Neural crest cell (in vitro differentiated cells): ENCODE measurements around the gene CD99L2. TPM values are rescaled to one million over a fixed set of nuclear protein-coding genes. Genes with fewer than 3 reads are reported as not detected.

Experiments
- DNase-seq: peaks from one replicate; pipeline ENCODE4 v3.0.0; 2021; ENCODE audit warnings: low read depth, mixed read lengths, low spot score
- H3K27ac Mint-ChIP-seq: one replicate; pipeline ENCODE4 v1.8.0; 2021; ENCODE audit warnings: mild to moderate bottlenecking, mixed read lengths; ENCODE audit not compliant: unreplicated experiment
- H3K27me3 Mint-ChIP-seq: 2 replicates; pipeline ENCODE4 v1.8.0; 2021; ENCODE audit warnings: low read depth, mild to moderate bottlenecking, mixed read lengths
- H3K36me3 Mint-ChIP-seq: 2 replicates; pipeline ENCODE4 v1.8.0; 2021; ENCODE audit warnings: low read depth, mild to moderate bottlenecking, mixed read lengths
- H3K4me1 Mint-ChIP-seq: 2 replicates; pipeline ENCODE4 v1.8.0; 2021; ENCODE audit warnings: mixed read lengths
- H3K4me3 Mint-ChIP-seq: one replicate; pipeline ENCODE4 v1.8.0; 2021; ENCODE audit warnings: mild to moderate bottlenecking, mixed read lengths
- H3K9me3 Mint-ChIP-seq: 2 replicates; pipeline ENCODE4 v1.8.0; 2021; ENCODE audit warnings: mixed read lengths
- total RNA-seq: library from RNA; stranded (reverse); gene quantifications from 2 replicates; pipeline ENCODE4 v1.2.1, GENCODE V29; 2021
- TF ChIP-seq, protein P1 (sequence below): fragments of 200-600 bp; sonication (generic); conservative IDR thresholded peaks from 2 replicates; pipeline ENCODE4 v1.5.0; 2021; ENCODE audit warnings: antibody characterized with exemption, mild to moderate bottlenecking

CD99L2 gene
- total RNA-seq, 1 donor from 2014 or later: 40.1 TPM

- Mint-ChIP-seq H3K27me3 (no peaks in the 10 kb centered on the region), H3K4me1 (no peaks in the 10 kb centered on the region), H3K36me3 (peaks cover 22% of the 10 kb centered on the region), H3K27ac (no peak overlapping the region), H3K9me3 (peaks cover 16% of the 10 kb centered on the region), H3K4me3 (no peak overlapping the region)
- TF ChIP-seq, protein P1, sequence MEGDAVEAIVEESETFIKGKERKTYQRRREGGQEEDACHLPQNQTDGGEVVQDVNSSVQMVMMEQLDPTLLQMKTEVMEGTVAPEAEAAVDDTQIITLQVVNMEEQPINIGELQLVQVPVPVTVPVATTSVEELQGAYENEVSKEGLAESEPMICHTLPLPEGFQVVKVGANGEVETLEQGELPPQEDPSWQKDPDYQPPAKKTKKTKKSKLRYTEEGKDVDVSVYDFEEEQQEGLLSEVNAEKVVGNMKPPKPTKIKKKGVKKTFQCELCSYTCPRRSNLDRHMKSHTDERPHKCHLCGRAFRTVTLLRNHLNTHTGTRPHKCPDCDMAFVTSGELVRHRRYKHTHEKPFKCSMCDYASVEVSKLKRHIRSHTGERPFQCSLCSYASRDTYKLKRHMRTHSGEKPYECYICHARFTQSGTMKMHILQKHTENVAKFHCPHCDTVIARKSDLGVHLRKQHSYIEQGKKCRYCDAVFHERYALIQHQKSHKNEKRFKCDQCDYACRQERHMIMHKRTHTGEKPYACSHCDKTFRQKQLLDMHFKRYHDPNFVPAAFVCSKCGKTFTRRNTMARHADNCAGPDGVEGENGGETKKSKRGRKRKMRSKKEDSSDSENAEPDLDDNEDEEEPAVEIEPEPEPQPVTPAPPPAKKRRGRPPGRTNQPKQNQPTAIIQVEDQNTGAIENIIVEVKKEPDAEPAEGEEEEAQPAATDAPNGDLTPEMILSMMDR: no peak
- no peak for DNase-seq
Measured at GRCh38 chrX:150821971-150822370, 76.5 kb downstream of the CD99L2 start.

DNA sequence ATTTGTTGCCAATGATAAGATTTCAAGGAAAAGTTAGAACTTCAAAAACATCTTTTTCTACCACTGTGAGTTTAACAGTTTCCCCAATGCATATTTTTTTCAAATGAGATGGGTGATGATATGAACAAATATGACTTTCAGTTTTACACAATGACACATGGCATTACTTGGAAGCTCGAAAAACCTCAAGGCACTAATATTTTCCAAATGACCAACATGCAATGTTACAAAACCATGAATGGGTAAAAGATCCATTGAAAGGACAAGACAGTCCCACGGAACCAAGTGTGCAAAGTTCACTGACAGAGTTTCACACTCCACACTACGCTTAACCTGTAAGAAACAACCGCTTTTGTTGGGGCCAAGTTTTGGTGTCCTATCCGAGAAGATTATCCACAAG is 84.5 kb downstream of the CD99L2 start:
- no peak for DNase-seq
- peaks cover 7% of the 10 kb centered on the region for H3K36me3 Mint-ChIP-seq
- no peaks in the 10 kb centered on the region for H3K4me1 Mint-ChIP-seq
- TF ChIP-seq, protein P1: no peak
- H3K27me3 Mint-ChIP-seq: no peaks in the 10 kb centered on the region
- H3K9me3 Mint-ChIP-seq: peaks cover 6% of the 10 kb centered on the region
- no peak overlapping the region for H3K4me3 Mint-ChIP-seq
- H3K27ac Mint-ChIP-seq: no peak overlapping the region

GRCh38 chrX:150806827-150807226 is 91.6 kb downstream of the CD99L2 start:
- Mint-ChIP-seq H3K27me3 (no peaks in the 10 kb centered on the region), H3K36me3 (peaks cover 12% of the 10 kb centered on the region), H3K9me3 (peaks cover 11% of the 10 kb centered on the region), H3K27ac (no peak overlapping the region), H3K4me3 (no peak overlapping the region), H3K4me1 (no peaks in the 10 kb centered on the region)
- TF ChIP-seq, protein P1: no peak
- no peak for DNase-seq

GRCh38 chrX:150805736-150806135 is 92.7 kb downstream of the CD99L2 start:
- Mint-ChIP-seq H3K27ac (no peak overlapping the region), H3K36me3 (peaks cover 13% of the 10 kb centered on the region), H3K4me1 (no peaks in the 10 kb centered on the region), H3K9me3 (peaks cover 14% of the 10 kb centered on the region), H3K4me3 (no peak overlapping the region), H3K27me3 (no peaks in the 10 kb centered on the region)
- DNase-seq: no peak
- TF ChIP-seq, protein P1: no peak

- peaks cover 36% of the 10 kb centered on the region for H3K36me3 Mint-ChIP-seq
Measured at GRCh38 chrX:150792949-150793527, 105.4 kb downstream of the CD99L2 start.

More at GRCh38 chrX:150792949-150793527, 105.4 kb downstream of the CD99L2 start:
- TF ChIP-seq, protein P1: no peak
- DNase-seq: no peak
- no peak overlapping the region for H3K4me3 Mint-ChIP-seq
- peaks cover 9% of the 10 kb centered on the region for H3K9me3 Mint-ChIP-seq
- no peaks in the 10 kb centered on the region for H3K4me1 Mint-ChIP-seq
- H3K27ac Mint-ChIP-seq: no peak overlapping the region
- H3K27me3 Mint-ChIP-seq: no peaks in the 10 kb centered on the region
